Measurements from ENCODE around the gene ST3GAL3.
"Not testable (repeated sequence)": the region's sequence is repeated elsewhere in the genome, so short reads cannot be mapped to it uniquely, and the experiment has no call there.

The ST3GAL3 gene

GRCh38 chr1:43760745-43761317 is 53.5 kb downstream of the ST3GAL3 start:
- no peak for DNase-seq

GRCh38 chr1:43763497-43763973 is 56.2 kb downstream of the ST3GAL3 start:
- DNase-seq, result peak; percentile 42 to 49

GRCh38 chr1:43764581-43764980 is 57.2 kb downstream of the ST3GAL3 start:
- DNase-seq, result no peak

- no peak for DNase-seq
Observed at GRCh38 chr1:43766086-43766784, 58.9 kb downstream of the ST3GAL3 start.

GRCh38 chr1:43766818-43767525 is 59.6 kb downstream of the ST3GAL3 start:
- no peak for DNase-seq

GRCh38 chr1:43768168-43768567 is 60.8 kb downstream of the ST3GAL3 start:
- DNase-seq, result no peak

- DNase-seq, result no peak
Observed at GRCh38 chr1:43769350-43769908, 62.1 kb downstream of the ST3GAL3 start.

GRCh38 chr1:43770111-43770510 is 62.8 kb downstream of the ST3GAL3 start:
- DNase-seq, result no peak

GRCh38 chr1:43772978-43773377 is 65.6 kb downstream of the ST3GAL3 start:
- no peak for DNase-seq

- DNase-seq, result no peak
Observed at GRCh38 chr1:43773821-43774220, 66.5 kb downstream of the ST3GAL3 start.

GRCh38 chr1:43774359-43774758 is 67.0 kb downstream of the ST3GAL3 start:
- no peak for DNase-seq

- no peak for DNase-seq
Observed at GRCh38 chr1:43776043-43776761, 68.9 kb downstream of the ST3GAL3 start.

- DNase-seq, result not testable (repeated sequence)
Observed at GRCh38 chr1:43777916-43778315, 70.6 kb downstream of the ST3GAL3 start.

- no peak for DNase-seq
Observed at GRCh38 chr1:43779266-43779665, 71.9 kb downstream of the ST3GAL3 start.

- no peak for DNase-seq
Observed at GRCh38 chr1:43779805-43780403, 72.6 kb downstream of the ST3GAL3 start.

GRCh38 chr1:43781574-43781973 is 74.2 kb downstream of the ST3GAL3 start:
- no peak for DNase-seq

GRCh38 chr1:43783096-43783670 is 75.8 kb downstream of the ST3GAL3 start:
- DNase-seq, result no peak

GRCh38 chr1:43783671-43784205 is 76.4 kb downstream of the ST3GAL3 start:
- DNase-seq, result no peak

- DNase-seq, result no peak
Observed at GRCh38 chr1:43786201-43786958, 79.0 kb downstream of the ST3GAL3 start.

- DNase-seq, result no peak
Observed at GRCh38 chr1:43786960-43787359, 79.6 kb downstream of the ST3GAL3 start.

Data from activated CD4-positive, alpha-beta T cell treated with anti-CD3 and anti-CD28 coated beads, Interleukin-2, amount 50 U/mL, for 48 hours (primary cell).